Rectal smooth muscle tissue (tissue), 1 donor: ENCODE data around the gene PA2G4.

ENCODE experiments used
- H3K27ac ChIP-seq: one replicate; pipeline ENCODE4 v1.7.0; 2013; ENCODE audit warnings: low read depth, low read length, inconsistent platforms
- H3K27me3 ChIP-seq: one replicate; pipeline ENCODE4 v1.7.0; 2013; ENCODE audit warnings: low read length; ENCODE audit not compliant: control insufficient read depth, insufficient read depth
- H3K36me3 ChIP-seq: one replicate; pipeline ENCODE4 v1.7.0; 2013; ENCODE audit warnings: low read length; ENCODE audit not compliant: control insufficient read depth, insufficient read depth
- H3K4me1 ChIP-seq: one replicate; pipeline ENCODE4 v1.7.0; 2013; ENCODE audit warnings: low read length; ENCODE audit not compliant: control insufficient read depth, insufficient read depth
- H3K4me3 ChIP-seq: one replicate; pipeline ENCODE4 v1.7.0; 2013; ENCODE audit warnings: low read length
- H3K9ac ChIP-seq: one replicate; pipeline ENCODE4 v1.7.0; 2013; ENCODE audit warnings: low read length

Gene PA2G4

GRCh38 chr12:56129942-56130495 lies 25.7 kb downstream of the PA2G4 start:
- peaks cover 30% of the 10 kb centered on the region for H3K36me3 ChIP-seq
- peak overlapping the region; percentile 94 for H3K4me3 ChIP-seq
- peak overlapping the region; percentile 95 for H3K27ac ChIP-seq
- H3K4me1 ChIP-seq = peaks cover 19% of the 10 kb centered on the region
- H3K9ac ChIP-seq = no peak overlapping the region
- no peaks in the 10 kb centered on the region for H3K27me3 ChIP-seq

- H3K4me1 ChIP-seq = peaks cover 19% of the 10 kb centered on the region
- H3K4me3 ChIP-seq = no peak overlapping the region
- no peak overlapping the region for H3K9ac ChIP-seq
- H3K27ac ChIP-seq = no peak overlapping the region
- peaks cover 30% of the 10 kb centered on the region for H3K36me3 ChIP-seq
- no peaks in the 10 kb centered on the region for H3K27me3 ChIP-seq
Observed at GRCh38 chr12:56130876-56131275, 26.5 kb downstream of the PA2G4 start.

GRCh38 chr12:56134897-56135296 lies 30.5 kb downstream of the PA2G4 start:
- H3K27ac ChIP-seq = no peak overlapping the region
- no peaks in the 10 kb centered on the region for H3K4me1 ChIP-seq
- no peak overlapping the region for H3K4me3 ChIP-seq
- no peak overlapping the region for H3K9ac ChIP-seq
- peaks cover 58% of the 10 kb centered on the region for H3K36me3 ChIP-seq
- H3K27me3 ChIP-seq = no peaks in the 10 kb centered on the region

GRCh38 chr12:56137853-56138571 lies 33.7 kb downstream of the PA2G4 start:
- Histone ChIP-seq H3K4me1 (no peaks in the 10 kb centered on the region), H3K27ac (no peak overlapping the region), H3K4me3 (no peak overlapping the region), H3K27me3 (no peaks in the 10 kb centered on the region), H3K36me3 (peaks cover 56% of the 10 kb centered on the region), H3K9ac (no peak overlapping the region)

- Histone ChIP-seq H3K27ac (no peak overlapping the region), H3K4me3 (no peak overlapping the region), H3K36me3 (peaks cover 41% of the 10 kb centered on the region), H3K4me1 (no peaks in the 10 kb centered on the region), H3K9ac (no peak overlapping the region), H3K27me3 (no peaks in the 10 kb centered on the region)
Observed at GRCh38 chr12:56141946-56142784, 37.8 kb downstream of the PA2G4 start.

- Histone ChIP-seq H3K27me3 (no peaks in the 10 kb centered on the region), H3K4me3 (no peak overlapping the region), H3K27ac (no peak overlapping the region), H3K4me1 (no peaks in the 10 kb centered on the region), H3K9ac (no peak overlapping the region), H3K36me3 (peaks cover 31% of the 10 kb centered on the region)
Observed at GRCh38 chr12:56143217-56143616, 38.9 kb downstream of the PA2G4 start.

GRCh38 chr12:56143870-56144269 lies 39.5 kb downstream of the PA2G4 start:
- Histone ChIP-seq H3K4me3 (no peak overlapping the region), H3K4me1 (no peaks in the 10 kb centered on the region), H3K27ac (no peak overlapping the region), H3K36me3 (peaks cover 25% of the 10 kb centered on the region), H3K27me3 (no peaks in the 10 kb centered on the region), H3K9ac (no peak overlapping the region)

GRCh38 chr12:56145217-56145616 lies 40.9 kb downstream of the PA2G4 start:
- no peaks in the 10 kb centered on the region for H3K4me1 ChIP-seq
- H3K27ac ChIP-seq = no peak overlapping the region
- peaks cover 23% of the 10 kb centered on the region for H3K36me3 ChIP-seq
- H3K4me3 ChIP-seq = no peak overlapping the region
- no peak overlapping the region for H3K9ac ChIP-seq
- H3K27me3 ChIP-seq = no peaks in the 10 kb centered on the region

- Histone ChIP-seq H3K27me3 (no peaks in the 10 kb centered on the region), H3K4me1 (peaks cover 2% of the 10 kb centered on the region), H3K4me3 (no peak overlapping the region), H3K36me3 (peaks cover 16% of the 10 kb centered on the region), H3K9ac (no peak overlapping the region), H3K27ac (no peak overlapping the region)
Observed at GRCh38 chr12:56146492-56147460, 42.4 kb downstream of the PA2G4 start.

GRCh38 chr12:56150563-56150962 lies 46.2 kb downstream of the PA2G4 start:
- H3K4me1 ChIP-seq = peaks cover 9% of the 10 kb centered on the region
- H3K4me3 ChIP-seq = no peak overlapping the region
- no peak overlapping the region for H3K27ac ChIP-seq
- no peak overlapping the region for H3K9ac ChIP-seq
- H3K27me3 ChIP-seq = no peaks in the 10 kb centered on the region
- H3K36me3 ChIP-seq = peaks cover 2% of the 10 kb centered on the region

- peaks cover 9% of the 10 kb centered on the region for H3K4me1 ChIP-seq
Observed at GRCh38 chr12:56151672-56152131, 47.3 kb downstream of the PA2G4 start.

More at GRCh38 chr12:56151672-56152131, 47.3 kb downstream of the PA2G4 start:
- peak overlapping the region; percentile 60 for H3K4me3 ChIP-seq
- H3K9ac ChIP-seq = peak overlapping the region; percentile 79
- H3K27me3 ChIP-seq = no peaks in the 10 kb centered on the region
- peaks cover 2% of the 10 kb centered on the region for H3K36me3 ChIP-seq
- peak overlapping the region; percentile 83 for H3K27ac ChIP-seq
